ENCODE measurements around the gene DDX39B.

DDX39B gene

DNA sequence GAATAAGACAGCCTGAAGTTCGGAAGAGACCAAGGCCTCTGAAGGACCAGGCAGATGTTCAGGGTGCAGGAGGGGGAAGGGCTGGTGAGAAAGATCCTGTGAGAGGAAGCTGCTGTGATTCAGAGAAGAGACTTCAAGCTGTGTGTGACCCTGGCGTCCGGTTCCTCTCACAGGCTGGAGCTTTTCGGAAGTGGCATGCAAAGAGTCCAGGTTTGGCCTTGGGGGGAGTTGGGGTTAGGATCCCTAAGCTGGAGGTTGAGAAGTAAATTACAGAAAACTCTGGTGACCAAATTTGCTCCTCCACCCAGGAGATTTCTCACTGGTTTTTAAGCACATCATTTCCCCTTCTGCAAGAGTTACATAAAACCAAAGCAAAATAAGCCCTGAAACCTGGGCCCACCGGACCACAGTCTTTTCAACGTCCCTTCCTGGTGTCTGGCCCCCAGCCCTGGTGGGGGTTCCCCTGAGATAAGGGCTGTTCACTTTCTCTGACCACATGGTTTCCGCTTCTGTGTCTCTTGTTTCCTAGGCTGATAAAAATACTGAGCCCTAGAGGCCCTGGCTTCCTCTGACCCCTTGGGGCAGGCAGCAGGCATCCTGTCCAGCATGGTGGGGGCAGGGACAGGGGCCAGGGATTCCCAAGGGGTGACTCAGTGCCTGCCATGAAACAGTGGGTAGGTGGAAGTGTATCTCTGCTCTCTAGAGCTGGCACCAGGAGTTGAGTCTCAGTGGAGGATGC is 18.3 kb upstream of the DDX39B start:
- TF ChIP-seq POLR2A (IDR thresholded peaks at IDR 0.05; ENCODE audit: extremely low read depth, insufficient read length) = no peak
- TF ChIP-seq MYC (IDR thresholded peaks at IDR 0.05; ENCODE audit: low read depth, low read length) = peak; percentile 84
- TF ChIP-seq, protein P1, sequence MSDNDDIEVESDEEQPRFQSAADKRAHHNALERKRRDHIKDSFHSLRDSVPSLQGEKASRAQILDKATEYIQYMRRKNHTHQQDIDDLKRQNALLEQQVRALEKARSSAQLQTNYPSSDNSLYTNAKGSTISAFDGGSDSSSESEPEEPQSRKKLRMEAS (IDR thresholded peaks at IDR 0.05; ENCODE audit: low read depth, low read length) = peak; percentile 93
- H3K4me3 ChIP-seq (ENCODE audit: low read depth, low read length) = peak overlapping the region; percentile 39
- peak; percentile 98 for DNase-seq (ENCODE audit: low read depth)

DNA sequence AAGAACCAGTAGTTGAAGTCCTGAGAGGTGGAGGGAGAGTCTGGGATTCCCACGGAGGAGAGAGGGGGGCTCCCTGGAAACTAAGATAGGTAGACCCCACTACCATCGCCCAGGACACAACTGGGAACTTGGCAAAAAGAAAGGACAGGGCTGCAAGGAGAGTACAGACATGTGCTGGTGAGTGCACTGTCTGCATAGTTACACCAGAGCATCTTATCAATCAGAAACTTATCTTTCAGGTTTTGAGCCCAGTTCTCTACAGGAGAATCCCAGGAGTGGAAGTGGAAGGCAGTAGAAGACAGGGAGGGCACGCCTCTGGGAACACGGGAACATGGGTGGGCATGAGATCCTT is 17.8 kb upstream of the DDX39B start:
- DNase-seq (ENCODE audit: low read depth) = no peak
- peak overlapping the region; percentile 39 for H3K4me3 ChIP-seq (ENCODE audit: low read depth, low read length)
- TF ChIP-seq, protein P1 (IDR thresholded peaks at IDR 0.05; ENCODE audit: low read depth, low read length) = no peak
- TF ChIP-seq MYC (IDR thresholded peaks at IDR 0.05; ENCODE audit: low read depth, low read length) (no peak), POLR2A (IDR thresholded peaks at IDR 0.05; ENCODE audit: extremely low read depth, insufficient read length) (no peak)
- TF ChIP-seq, protein P2, sequence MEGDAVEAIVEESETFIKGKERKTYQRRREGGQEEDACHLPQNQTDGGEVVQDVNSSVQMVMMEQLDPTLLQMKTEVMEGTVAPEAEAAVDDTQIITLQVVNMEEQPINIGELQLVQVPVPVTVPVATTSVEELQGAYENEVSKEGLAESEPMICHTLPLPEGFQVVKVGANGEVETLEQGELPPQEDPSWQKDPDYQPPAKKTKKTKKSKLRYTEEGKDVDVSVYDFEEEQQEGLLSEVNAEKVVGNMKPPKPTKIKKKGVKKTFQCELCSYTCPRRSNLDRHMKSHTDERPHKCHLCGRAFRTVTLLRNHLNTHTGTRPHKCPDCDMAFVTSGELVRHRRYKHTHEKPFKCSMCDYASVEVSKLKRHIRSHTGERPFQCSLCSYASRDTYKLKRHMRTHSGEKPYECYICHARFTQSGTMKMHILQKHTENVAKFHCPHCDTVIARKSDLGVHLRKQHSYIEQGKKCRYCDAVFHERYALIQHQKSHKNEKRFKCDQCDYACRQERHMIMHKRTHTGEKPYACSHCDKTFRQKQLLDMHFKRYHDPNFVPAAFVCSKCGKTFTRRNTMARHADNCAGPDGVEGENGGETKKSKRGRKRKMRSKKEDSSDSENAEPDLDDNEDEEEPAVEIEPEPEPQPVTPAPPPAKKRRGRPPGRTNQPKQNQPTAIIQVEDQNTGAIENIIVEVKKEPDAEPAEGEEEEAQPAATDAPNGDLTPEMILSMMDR (IDR thresholded peaks at IDR 0.05; ENCODE audit: low read depth, low read length) = no peak

DNA sequence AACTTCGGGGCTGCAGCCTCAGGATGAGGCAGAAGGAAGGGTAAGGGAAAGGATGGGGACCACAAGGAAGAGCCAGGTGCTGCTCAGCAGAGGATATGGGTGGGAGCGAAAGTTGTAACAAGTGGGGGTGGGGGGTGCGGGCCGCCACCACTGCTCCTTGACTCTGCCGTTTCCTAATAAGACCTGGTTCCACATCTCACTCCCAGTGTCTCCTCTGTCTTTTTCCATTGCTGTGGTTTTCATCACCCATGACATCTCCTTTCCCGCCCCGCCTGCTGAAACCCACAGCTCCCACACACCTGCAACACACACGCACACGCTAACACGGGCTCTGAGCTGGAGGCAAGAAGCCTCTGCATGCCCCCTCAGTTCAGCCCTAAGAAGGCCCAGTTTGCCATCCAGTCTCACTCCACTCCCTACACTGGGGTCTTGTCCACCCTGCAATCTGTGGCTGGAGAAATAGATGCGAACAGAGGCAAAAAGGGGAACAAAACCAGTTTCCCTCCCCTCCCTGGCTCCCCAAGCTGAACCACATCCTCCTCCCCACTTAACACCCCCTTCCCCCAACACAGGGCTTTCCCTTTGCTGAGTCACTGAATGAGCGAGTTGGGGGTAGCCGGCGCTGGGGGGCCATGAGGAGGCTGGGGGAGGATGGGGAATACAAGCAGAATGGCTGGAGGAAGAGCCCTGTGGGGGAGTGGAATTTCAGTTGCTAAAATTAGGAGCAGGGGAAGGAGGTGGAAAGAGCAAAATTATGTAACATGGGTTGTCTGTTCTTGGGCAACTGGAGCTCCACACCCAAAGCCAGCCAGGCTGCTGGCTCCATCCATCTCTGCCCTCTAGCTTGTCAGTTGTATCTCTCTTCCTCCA is 17.1 kb upstream of the DDX39B start:
- TF ChIP-seq MYC (IDR thresholded peaks at IDR 0.05; ENCODE audit: low read depth, low read length) (no peak), POLR2A (IDR thresholded peaks at IDR 0.05; ENCODE audit: extremely low read depth, insufficient read length) (no peak)
- TF ChIP-seq, protein P1 (IDR thresholded peaks at IDR 0.05; ENCODE audit: low read depth, low read length) = no peak; the same call in 1 of the 2 replicates
- TF ChIP-seq, protein P2 (IDR thresholded peaks at IDR 0.05; ENCODE audit: low read depth, low read length) = no peak
- DNase-seq (ENCODE audit: low read depth) = peak; percentile 100
- peak overlapping the region; percentile 39 for H3K4me3 ChIP-seq (ENCODE audit: low read depth, low read length)

DNA sequence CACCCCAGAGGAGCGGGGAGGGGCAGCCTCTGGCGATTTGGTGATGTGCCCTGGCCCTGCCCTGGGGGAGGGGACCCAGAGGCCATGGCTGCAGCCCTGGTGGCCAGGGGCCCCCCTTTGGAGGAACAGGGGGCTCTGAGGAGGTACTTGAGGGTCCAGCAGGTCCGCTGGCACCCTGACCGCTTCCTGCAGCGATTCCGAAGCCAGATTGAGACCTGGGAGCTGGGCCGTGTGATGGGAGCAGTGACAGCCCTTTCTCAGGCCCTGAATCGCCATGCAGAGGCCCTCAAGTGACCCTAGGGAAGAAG is 16.5 kb upstream of the DDX39B start:
- TF ChIP-seq, protein P2 (IDR thresholded peaks at IDR 0.05; ENCODE audit: low read depth, low read length) = no peak
- no peak for TF ChIP-seq MYC (IDR thresholded peaks at IDR 0.05; ENCODE audit: low read depth, low read length)
- DNase-seq (ENCODE audit: low read depth) = no peak

DNA sequence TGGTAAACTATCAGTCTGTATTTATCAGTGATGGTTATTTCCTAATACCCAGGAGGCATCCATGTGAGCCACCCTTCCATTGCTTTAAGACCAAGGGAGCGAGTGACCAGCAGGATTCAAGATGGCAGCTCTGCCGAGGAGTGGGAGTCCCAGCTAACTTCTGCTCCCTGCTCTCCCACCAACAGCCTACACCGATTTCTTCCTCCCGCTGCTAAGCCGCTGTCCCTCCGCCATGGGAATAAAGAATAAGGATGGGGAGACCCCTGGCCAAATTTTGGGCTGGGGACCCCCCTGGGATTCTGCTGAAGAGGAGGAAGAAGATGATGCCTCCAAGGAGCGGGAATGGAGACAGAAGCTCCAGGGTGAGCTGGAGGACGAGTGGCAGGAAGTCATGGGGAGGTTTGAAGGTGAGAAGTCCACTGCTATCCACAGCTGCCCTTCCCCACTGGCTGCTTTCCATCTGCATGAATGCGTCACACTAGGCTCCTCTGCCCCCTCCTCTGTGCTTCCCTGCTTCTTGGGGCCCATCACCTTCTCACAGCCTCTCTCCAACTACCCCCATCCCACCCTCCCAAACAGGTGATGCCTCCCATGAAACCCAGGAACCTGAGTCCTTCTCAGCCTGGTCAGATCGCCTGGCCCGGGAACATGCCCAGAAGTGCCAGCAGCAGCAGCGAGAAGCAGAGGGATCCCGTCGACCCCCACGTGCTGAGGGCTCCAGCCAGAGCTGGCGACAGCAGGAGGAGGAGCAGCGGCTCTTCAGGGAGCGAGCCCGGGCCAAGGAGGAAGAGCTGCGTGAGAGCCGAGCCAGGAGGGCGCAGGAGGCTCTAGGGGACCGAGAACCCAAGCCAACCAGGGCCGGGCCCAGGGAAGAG is 15.9 kb upstream of the DDX39B start:
- TF ChIP-seq, protein P1 (IDR thresholded peaks at IDR 0.05; ENCODE audit: low read depth, low read length) = no peak
- TF ChIP-seq POLR2A (IDR thresholded peaks at IDR 0.05; ENCODE audit: extremely low read depth, insufficient read length) (no peak), MYC (IDR thresholded peaks at IDR 0.05; ENCODE audit: low read depth, low read length) (no peak)
- TF ChIP-seq, protein P2 (IDR thresholded peaks at IDR 0.05; ENCODE audit: low read depth, low read length) = no peak
- no peak overlapping the region for H3K4me3 ChIP-seq (ENCODE audit: low read depth, low read length)
- DNase-seq (ENCODE audit: low read depth) = peak; percentile 53

More for the DNA sequence above, 16.5 kb upstream of the DDX39B start:
- H3K4me3 ChIP-seq (ENCODE audit: low read depth, low read length) = peak overlapping the region; percentile 13

All from NB4 (cell line).